ENCODE results near the gene ROBO1.

- TF ChIP-seq EZH2 (IDR thresholded peaks at IDR 0.05; ENCODE audit: insufficient read depth, poor library complexity, severe bottlenecking) (no peak), EZH2phosphoT487 (IDR thresholded peaks at IDR 0.05; ENCODE audit: insufficient read depth, low read depth) (no peak)
These were observed 1022.0 kb downstream of the ROBO1 start for GRCh38 chr3:78745847-78746246.
